GM18511 (cell line): Measurements from ENCODE around the gene ZNF415.

Experiments used
- ATAC-seq: cut with Tn5 transposase; IDR thresholded peaks from one replicate; pipeline ENCODE4 v1.9.1; 2021; ENCODE audit warnings: mild to moderate bottlenecking, moderate library complexity; ENCODE audit not compliant: unreplicated experiment

Gene ZNF415

DNA sequence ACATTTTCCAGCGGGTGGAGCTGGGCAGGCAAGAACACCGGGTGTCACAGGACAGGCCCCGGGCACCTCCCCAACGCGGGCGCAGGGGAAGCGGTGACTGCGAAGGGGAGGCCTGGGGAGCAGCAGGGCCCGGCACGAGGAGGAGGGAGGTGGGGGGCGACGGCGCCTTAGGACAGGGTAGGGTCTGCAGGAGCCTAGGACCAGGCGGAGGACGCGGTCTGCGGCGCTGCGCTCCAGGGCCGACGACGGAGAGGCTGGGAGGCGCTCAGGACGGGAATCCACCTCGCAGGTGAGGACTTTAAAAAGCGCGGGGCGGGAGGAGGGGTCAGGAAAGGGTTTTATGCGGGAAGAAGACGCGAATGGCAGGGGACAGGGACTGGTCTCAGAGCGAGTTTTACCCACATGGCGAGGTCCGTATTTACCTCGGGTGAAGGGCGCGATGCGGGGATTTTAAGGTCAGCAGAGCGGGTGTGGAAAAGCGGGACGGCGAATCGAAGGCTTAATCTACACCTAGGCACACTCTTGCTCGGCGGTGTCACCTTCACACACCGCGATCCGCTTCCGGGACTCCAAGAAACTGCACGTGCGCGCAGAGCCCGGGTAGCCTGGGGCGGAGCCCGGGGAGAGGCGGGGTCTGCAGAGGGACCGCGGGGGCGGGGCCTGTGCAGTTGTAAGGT lies 74.7 kb downstream of the ZNF415 start:
- ATAC-seq, result no peak
